Neuronal stem cell (in vitro differentiated cells): ENCODE data around the gene WDPCP. TPM values are rescaled to one million over a fixed set of nuclear protein-coding genes. Genes with fewer than 3 reads are reported as not detected.

Experiments
- DNase-seq: peaks from one replicate; pipeline ENCODE4 v3.0.0-alpha.2; 2013; ENCODE audit warnings: low spot score
- H2AFZ ChIP-seq: one replicate; pipeline ENCODE4 v1.6.1; 2013; ENCODE audit warnings: mild to moderate bottlenecking, low read length, inconsistent platforms
- H2AK5ac ChIP-seq: 2 replicates; pipeline ENCODE4 v1.6.1; 2013; ENCODE audit warnings: low read depth, mild to moderate bottlenecking, inconsistent platforms, low read length, moderate library complexity, mixed read lengths
- H2BK120ac ChIP-seq: 2 replicates; pipeline ENCODE4 v1.6.1; 2013; ENCODE audit warnings: low read depth, mild to moderate bottlenecking, inconsistent platforms, low read length, moderate library complexity, mixed read lengths
- H2BK12ac ChIP-seq: one replicate; pipeline ENCODE4 v1.6.1; 2013; ENCODE audit warnings: low read length, inconsistent platforms
- H2BK15ac ChIP-seq: 2 replicates; pipeline ENCODE4 v1.6.1; 2013; ENCODE audit warnings: mild to moderate bottlenecking, low read length, inconsistent platforms, mixed read lengths
- H2BK5ac ChIP-seq: one replicate; pipeline ENCODE4 v1.6.1; 2013; ENCODE audit warnings: inconsistent platforms, mild to moderate bottlenecking, low read length, moderate library complexity
- H3K14ac ChIP-seq: one replicate; pipeline ENCODE4 v1.6.1; 2013; ENCODE audit warnings: low read length, inconsistent platforms
- H3K18ac ChIP-seq: 2 replicates; pipeline ENCODE4 v1.6.1; 2013; ENCODE audit warnings: low read length, inconsistent platforms
- H3K23ac ChIP-seq: 2 replicates; pipeline ENCODE4 v1.6.1; 2013; ENCODE audit warnings: low read depth, mild to moderate bottlenecking, mixed read lengths, low read length, inconsistent platforms; ENCODE audit not compliant: poor library complexity
- H3K27ac ChIP-seq: replicated peaks from 3 replicates; pipeline ENCODE4 v1.5.1; 2013; ENCODE audit warnings: low read length, inconsistent platforms
- H3K27me3 ChIP-seq, 3 experiments: 2 replicates each; pipeline ENCODE4 v1.6.1; 2013; ENCODE audit warnings: low read length in 3 of 3, mild to moderate bottlenecking in 2 of 3, inconsistent platforms in 1 of 3, low read depth in 1 of 3, mixed read lengths in 1 of 3, moderate library complexity in 1 of 3; ENCODE audit not compliant: control insufficient read depth in 3 of 3, insufficient read depth in 3 of 3
- H3K36me3 ChIP-seq, 2 donors: replicated peaks in 1 of 2; 2 replicates each; pipeline ENCODE4 v1.6.1; 2013; ENCODE audit warnings: low read length in 2 of 2; ENCODE audit not compliant: control insufficient read depth in 2 of 2, insufficient read depth in 2 of 2
- H3K4ac ChIP-seq: 2 replicates; pipeline ENCODE4 v1.6.1; 2013; ENCODE audit warnings: inconsistent platforms, mild to moderate bottlenecking, low read length, moderate library complexity
- H3K4me1 ChIP-seq, 2 donors: 1 replicate in 1 of 2; 2 replicates in 1 of 2; pipeline ENCODE4 v1.6.1; 2013; ENCODE audit warnings: low read length in 2 of 2, low read depth in 1 of 2; ENCODE audit not compliant: control insufficient read depth in 2 of 2, insufficient read depth in 1 of 2
- H3K4me2 ChIP-seq: one replicate; pipeline ENCODE4 v1.6.1; 2013; ENCODE audit warnings: mild to moderate bottlenecking, low read length, inconsistent platforms; ENCODE audit not compliant: insufficient read depth, poor library complexity, severe bottlenecking
- H3K4me3 ChIP-seq, 2 donors: 2 replicates each; pipeline ENCODE4 v1.5.1; 2013; ENCODE audit warnings: low read length in 2 of 2, mild to moderate bottlenecking in 2 of 2, inconsistent platforms in 1 of 2, moderate library complexity in 1 of 2
- H3K79me1 ChIP-seq: one replicate; pipeline ENCODE4 v1.6.1; 2013; ENCODE audit warnings: low read depth, mild to moderate bottlenecking, inconsistent platforms, low read length, moderate library complexity
- H3K9ac ChIP-seq: one replicate; pipeline ENCODE4 v1.6.1; 2013; ENCODE audit warnings: mild to moderate bottlenecking, low read depth, low read length, inconsistent platforms; ENCODE audit not compliant: poor library complexity
- H3K9me3 ChIP-seq, 2 donors: replicated peaks in 1 of 2; 2 replicates each; pipeline versions ENCODE3 to v1.6.1; 2013; ENCODE audit warnings: low read length in 2 of 2, mild to moderate bottlenecking in 2 of 2, inconsistent platforms in 1 of 2, low read depth in 1 of 2, mixed read lengths in 1 of 2, moderate library complexity in 1 of 2; ENCODE audit not compliant: control insufficient read depth in 2 of 2, insufficient read depth in 1 of 2
- H4K8ac ChIP-seq: one replicate; pipeline ENCODE4 v1.6.1; 2013; ENCODE audit warnings: low read depth, mild to moderate bottlenecking, inconsistent platforms, low read length, moderate library complexity
- H4K91ac ChIP-seq: one replicate; pipeline ENCODE4 v1.6.1; 2013; ENCODE audit warnings: low read length, low read depth, mild to moderate bottlenecking, inconsistent platforms; ENCODE audit not compliant: poor library complexity
- WGBS, 2 donors: extraction: QIAGEN DNeasy Blood & Tissue Kit; methylation state at CpG; one replicate each; pipeline ENCODE4 v1.1.7; 2013; ENCODE audit warnings: missing lambda C conversion rate in 2 of 2, mixed read lengths in 1 of 2; ENCODE audit not compliant: insufficient read length in 2 of 2, insufficient replicate concordance in 1 of 2; ENCODE audit errors: extremely low coverage in 2 of 2; 5-methylcytosine and 5-hydroxymethylcytosine counted together
- polyA plus RNA-seq, 2 experiments: library from polyadenylated mRNA; stranded (reverse); fragments of 200-250 nt; gene quantifications; one replicate each; pipeline ENCODE4 v1.2.3, GENCODE V29; 2013

WDPCP gene, protein sequence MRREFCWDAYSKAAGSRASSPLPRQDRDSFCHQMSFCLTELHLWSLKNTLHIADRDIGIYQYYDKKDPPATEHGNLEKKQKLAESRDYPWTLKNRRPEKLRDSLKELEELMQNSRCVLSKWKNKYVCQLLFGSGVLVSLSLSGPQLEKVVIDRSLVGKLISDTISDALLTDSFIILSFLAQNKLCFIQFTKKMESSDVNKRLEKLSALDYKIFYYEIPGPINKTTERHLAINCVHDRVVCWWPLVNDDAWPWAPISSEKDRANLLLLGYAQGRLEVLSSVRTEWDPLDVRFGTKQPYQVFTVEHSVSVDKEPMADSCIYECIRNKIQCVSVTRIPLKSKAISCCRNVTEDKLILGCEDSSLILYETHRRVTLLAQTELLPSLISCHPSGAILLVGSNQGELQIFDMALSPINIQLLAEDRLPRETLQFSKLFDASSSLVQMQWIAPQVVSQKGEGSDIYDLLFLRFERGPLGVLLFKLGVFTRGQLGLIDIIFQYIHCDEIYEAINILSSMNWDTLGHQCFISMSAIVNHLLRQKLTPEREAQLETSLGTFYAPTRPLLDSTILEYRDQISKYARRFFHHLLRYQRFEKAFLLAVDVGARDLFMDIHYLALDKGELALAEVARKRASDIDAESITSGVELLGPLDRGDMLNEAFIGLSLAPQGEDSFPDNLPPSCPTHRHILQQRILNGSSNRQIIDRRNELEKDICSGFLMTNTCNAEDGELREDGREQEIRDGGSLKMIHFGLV
- polyA plus RNA-seq (2013, experiment 1 of 2), result 2.2 TPM
- polyA plus RNA-seq (2013, experiment 2 of 2), result 1.9 TPM

DNA sequence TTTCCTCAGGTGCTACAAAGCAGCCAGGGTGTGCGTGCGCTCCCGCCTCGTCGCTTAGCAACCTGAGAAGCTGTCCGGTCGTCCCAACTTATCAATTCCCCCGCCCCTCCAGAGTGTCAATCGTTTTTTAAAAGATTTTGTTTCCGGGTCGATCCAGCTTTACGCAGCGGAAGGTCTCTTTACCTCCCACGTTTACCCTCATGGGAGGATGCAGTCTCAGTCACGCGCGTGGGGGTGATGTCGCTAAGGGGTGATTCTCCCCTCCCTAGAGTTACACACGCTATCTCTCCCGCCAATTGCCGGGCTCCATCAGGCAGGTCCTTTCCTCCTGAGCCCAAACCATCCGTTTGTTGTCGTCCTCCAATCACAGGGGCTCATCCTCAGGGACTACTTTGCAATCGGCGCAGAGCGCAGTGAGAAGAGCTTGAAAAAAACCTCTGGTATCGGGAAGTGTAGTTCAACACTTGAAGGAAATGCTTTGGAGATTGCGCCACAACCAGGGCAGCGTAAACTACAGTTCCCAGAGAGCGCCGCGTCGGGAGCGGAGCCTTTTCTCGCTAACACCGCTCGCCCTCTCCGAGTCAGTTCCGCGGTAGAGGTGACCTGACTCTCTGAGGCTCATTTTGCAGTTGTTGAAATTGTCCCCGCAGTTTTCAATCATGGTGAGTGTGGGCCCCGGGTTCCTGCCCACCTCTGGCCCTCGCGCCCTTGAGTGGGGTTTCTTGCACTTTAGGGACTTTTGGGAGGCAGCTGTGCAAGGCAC lies at the start of gene WDPCP, which contains the start of gene MDH1:
Gene WDPCP (minus strand): TSS at position 93 of the 763 bp plus-strand sequence. CDS start 206 bp downstream, outside the sequence.
Gene MDH1 (plus strand): TSS at position 579 of the 763 bp plus-strand sequence. CDS start 81 bp downstream, at position 660.
- Histone ChIP-seq H3K18ac (peak within 1 kb of the TSS; percentile 85), H2BK15ac (no peak within 1 kb of the TSS), H3K4me2 (peak within 1 kb of the TSS; percentile 65), H2AK5ac (no peak within 1 kb of the TSS), H3K9ac (peak within 1 kb of the TSS; percentile 67), H3K27me3 (no peaks in the 10 kb centered on the region), H4K91ac (no peak within 1 kb of the TSS), H3K79me1 (peaks cover 1% of the 10 kb centered on the region), H3K14ac (no peak within 1 kb of the TSS), H3K9me3 (no peaks in the 10 kb centered on the region), H3K23ac (peak within 1 kb of the TSS; percentile 4), H2BK120ac (no peak within 1 kb of the TSS), H3K36me3 (peaks cover 0 to 35% of the 10 kb centered on the region in 2 donors), H2BK12ac (no peak within 1 kb of the TSS), H3K4ac (no peak within 1 kb of the TSS), H3K4me3 (peak within 1 kb of the TSS; percentile 77 to 95), H4K8ac (no peak within 1 kb of the TSS), H2AFZ (peak within 1 kb of the TSS; percentile 93), H3K4me1 (peaks cover 0 to 12% of the 10 kb centered on the region in 2 donors), H2BK5ac (no peak within 1 kb of the TSS), H3K27ac (peak within 1 kb of the TSS; percentile 74)
- DNase-seq, result peak; percentile 98
- no CpG with 5 or more reads among the region's 44 CpGs for WGBS, 2 donors

- Histone ChIP-seq H2AFZ (no peak overlapping the region), H2BK5ac (no peak overlapping the region), H3K4me3 (no peak overlapping the region), H2BK120ac (no peak overlapping the region), H3K4ac (no peak overlapping the region), H3K9me3 (peaks cover 8 to 16% of the 10 kb centered on the region in 2 donors), H3K9ac (no peak overlapping the region), H3K18ac (no peak overlapping the region), H2AK5ac (no peak overlapping the region), H2BK15ac (no peak overlapping the region), H2BK12ac (no peak overlapping the region), H3K36me3 (peaks cover 0 to 2% of the 10 kb centered on the region in 2 donors), H3K4me1 (peaks cover 0 to 13% of the 10 kb centered on the region in 2 donors), H3K27me3 (no peaks in the 10 kb centered on the region), H4K8ac (no peak overlapping the region), H4K91ac (no peak overlapping the region), H3K14ac (no peak overlapping the region), H3K23ac (no peak overlapping the region), H3K27ac (no peak overlapping the region), H3K4me2 (no peak overlapping the region), H3K79me1 (no peaks in the 10 kb centered on the region)
- WGBS, 2 donors, result no CpG with 5 or more reads among the region's 2 CpGs
- no peak for DNase-seq
These were observed 44.1 kb upstream of the WDPCP start for GRCh38 chr2:63632382-63632781.

DNA sequence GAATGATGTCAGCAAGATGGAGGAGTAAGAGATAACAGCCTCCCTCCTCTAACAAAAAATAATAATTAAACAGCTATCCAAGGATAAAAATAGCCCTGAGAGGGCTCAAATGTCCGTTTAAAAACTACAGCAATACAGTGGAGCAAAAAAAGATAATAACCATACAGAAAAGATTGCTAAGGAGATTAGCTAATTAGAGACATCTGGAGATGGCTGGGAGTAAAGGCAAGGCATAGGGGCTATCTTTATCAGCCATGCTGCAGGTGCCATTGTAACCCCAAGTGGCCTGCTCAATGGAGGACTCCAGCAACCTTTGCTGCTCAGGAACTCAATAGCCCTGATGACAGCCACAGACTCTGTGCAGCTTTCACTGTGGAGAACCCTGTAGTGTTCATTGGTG lies 43.2 kb upstream of the WDPCP start:
- no peak overlapping the region for H3K4ac ChIP-seq
- DNase-seq, result no peak
- H2BK15ac ChIP-seq, result no peak overlapping the region
- H3K9me3 ChIP-seq, result peaks cover 9 to 16% of the 10 kb centered on the region in 2 donors
- no peak overlapping the region for H2BK120ac ChIP-seq
- peaks cover 0 to 13% of the 10 kb centered on the region in 2 donors for H3K4me1 ChIP-seq
- no peak overlapping the region for H3K14ac ChIP-seq
- no peak overlapping the region for H2AK5ac ChIP-seq
- no peak overlapping the region for H4K91ac ChIP-seq
- no peak overlapping the region for H3K4me2 ChIP-seq
- H3K18ac ChIP-seq, result no peak overlapping the region
- no peak overlapping the region for H3K4me3 ChIP-seq
- no peak overlapping the region for H2BK12ac ChIP-seq
- H3K79me1 ChIP-seq, result no peaks in the 10 kb centered on the region
- H3K27me3 ChIP-seq, result no peaks in the 10 kb centered on the region
- H4K8ac ChIP-seq, result no peak overlapping the region
- no CpG with 5 or more reads among the region's 1 CpG for WGBS, 2 donors
- no peak overlapping the region for H3K9ac ChIP-seq
- H3K23ac ChIP-seq, result no peak overlapping the region
- H2AFZ ChIP-seq, result no peak overlapping the region
- no peak overlapping the region for H3K27ac ChIP-seq
- peaks cover 0 to 2% of the 10 kb centered on the region in 2 donors for H3K36me3 ChIP-seq
- no peak overlapping the region for H2BK5ac ChIP-seq
